HG02884 (cell line): Measurements from ENCODE around the gene BMPR1A.

Source experiments
- ATAC-seq: cut with Tn5 transposase; IDR thresholded peaks from one replicate; pipeline ENCODE4 v1.9.1; 2021; ENCODE audit warnings: mild to moderate bottlenecking, moderate library complexity; ENCODE audit not compliant: unreplicated experiment

BMPR1A gene

GRCh38 chr10:86759073-86759672 lies 2.8 kb downstream of the BMPR1A start:
- ATAC-seq, result no peak

GRCh38 chr10:86763404-86763803 lies 7.0 kb downstream of the BMPR1A start:
- ATAC-seq, result no peak

- no peak for ATAC-seq
These were observed 9.1 kb downstream of the BMPR1A start for GRCh38 chr10:86765548-86765947.

- no peak for ATAC-seq
These were observed 12.1 kb downstream of the BMPR1A start for GRCh38 chr10:86768412-86769062.

GRCh38 chr10:86769991-86770390 lies 13.6 kb downstream of the BMPR1A start:
- no peak for ATAC-seq

GRCh38 chr10:86770412-86770960 lies 14.1 kb downstream of the BMPR1A start:
- ATAC-seq, result no peak

GRCh38 chr10:86773498-86773897 lies 17.1 kb downstream of the BMPR1A start:
- no peak for ATAC-seq

GRCh38 chr10:86775056-86775869 lies 18.8 kb downstream of the BMPR1A start:
- peak; percentile 87 for ATAC-seq

- ATAC-seq, result no peak
These were observed 19.4 kb downstream of the BMPR1A start for GRCh38 chr10:86775870-86776180.

GRCh38 chr10:86779220-86780017 lies 23.0 kb downstream of the BMPR1A start:
- no peak for ATAC-seq

GRCh38 chr10:86782701-86783418 lies 26.4 kb downstream of the BMPR1A start:
- peak; percentile 95 for ATAC-seq

GRCh38 chr10:86785037-86785436 lies 28.6 kb downstream of the BMPR1A start:
- ATAC-seq, result no peak

GRCh38 chr10:86785968-86786367 lies 29.5 kb downstream of the BMPR1A start:
- ATAC-seq, result no peak

GRCh38 chr10:86786368-86786767 lies 29.9 kb downstream of the BMPR1A start:
- no peak for ATAC-seq

- no peak for ATAC-seq
These were observed 34.0 kb downstream of the BMPR1A start for GRCh38 chr10:86790394-86790793.

- ATAC-seq, result no peak
These were observed 36.2 kb downstream of the BMPR1A start for GRCh38 chr10:86792461-86793167.

- ATAC-seq, result no peak
These were observed 37.3 kb downstream of the BMPR1A start for GRCh38 chr10:86793696-86794095.

GRCh38 chr10:86795353-86795752 lies 38.9 kb downstream of the BMPR1A start:
- ATAC-seq, result no peak

- ATAC-seq, result no peak
These were observed 41.6 kb downstream of the BMPR1A start for GRCh38 chr10:86798025-86798424.

- ATAC-seq, result peak; percentile 84
These were observed 42.2 kb downstream of the BMPR1A start for GRCh38 chr10:86798611-86799010.
